Measurements from ENCODE around the gene SPESP1. TPM values are rescaled to one million over a fixed set of nuclear protein-coding genes. Genes with fewer than 3 reads are reported as not detected.
"Not testable (repeated sequence)": the region's sequence is repeated elsewhere in the genome, so short reads cannot be mapped to it uniquely, and the experiment has no call there.

Gene SPESP1
- total RNA-seq, 1 experiment from 2014 or later = 7.9 TPM

DNA sequence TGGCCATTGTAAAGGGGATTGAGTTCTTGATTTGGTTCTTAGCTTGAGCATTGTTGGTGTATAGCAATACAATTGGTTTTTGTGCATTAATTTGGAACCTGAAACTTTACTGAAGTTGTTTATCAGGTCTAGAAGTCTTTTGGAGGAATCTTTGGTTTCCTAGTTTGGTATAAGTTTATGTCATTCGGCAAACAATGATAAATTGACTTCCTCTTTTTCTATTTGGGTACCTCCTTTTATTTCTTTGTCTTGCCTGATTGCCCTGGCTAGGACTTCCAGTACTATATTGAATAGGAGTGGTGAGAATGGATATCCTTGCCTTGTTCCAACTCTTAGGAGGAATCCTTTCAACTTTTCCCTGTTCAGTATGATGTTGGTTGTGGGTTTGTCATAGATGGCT lies 32.1 kb downstream of the SPESP1 start:
- no peak for DNase-seq (ENCODE audit: low read depth)

GRCh38 chr15:68963719-68964118 lies 33.4 kb downstream of the SPESP1 start:
- not testable (repeated sequence) for DNase-seq (ENCODE audit: low read depth)

GRCh38 chr15:68966996-68967395 lies 36.7 kb downstream of the SPESP1 start:
- no peak for DNase-seq (ENCODE audit: low read depth)

- DNase-seq (ENCODE audit: low read depth) = no peak
Measured at GRCh38 chr15:68967948-68968347, 37.6 kb downstream of the SPESP1 start.

DNA sequence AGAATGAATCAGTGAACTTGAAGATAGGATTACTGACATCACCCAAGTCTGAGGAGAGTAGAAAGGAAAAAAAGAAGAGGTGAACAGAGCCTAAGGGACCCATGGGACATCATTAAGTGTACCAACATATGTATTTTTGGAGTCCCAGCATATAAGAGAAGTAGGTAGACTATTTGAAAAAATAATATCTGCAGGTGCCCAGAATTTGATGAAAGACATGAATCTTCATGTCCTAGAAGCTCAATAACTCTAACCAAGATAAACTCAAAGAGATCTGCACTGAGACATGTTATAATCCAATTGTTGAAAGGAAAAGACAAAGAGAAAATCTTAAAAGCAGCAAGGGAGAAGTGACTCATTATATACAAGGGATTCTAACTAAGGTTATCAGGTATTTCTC lies 39.0 kb downstream of the SPESP1 start:
- DNase-seq (ENCODE audit: low read depth) = no peak

DNA sequence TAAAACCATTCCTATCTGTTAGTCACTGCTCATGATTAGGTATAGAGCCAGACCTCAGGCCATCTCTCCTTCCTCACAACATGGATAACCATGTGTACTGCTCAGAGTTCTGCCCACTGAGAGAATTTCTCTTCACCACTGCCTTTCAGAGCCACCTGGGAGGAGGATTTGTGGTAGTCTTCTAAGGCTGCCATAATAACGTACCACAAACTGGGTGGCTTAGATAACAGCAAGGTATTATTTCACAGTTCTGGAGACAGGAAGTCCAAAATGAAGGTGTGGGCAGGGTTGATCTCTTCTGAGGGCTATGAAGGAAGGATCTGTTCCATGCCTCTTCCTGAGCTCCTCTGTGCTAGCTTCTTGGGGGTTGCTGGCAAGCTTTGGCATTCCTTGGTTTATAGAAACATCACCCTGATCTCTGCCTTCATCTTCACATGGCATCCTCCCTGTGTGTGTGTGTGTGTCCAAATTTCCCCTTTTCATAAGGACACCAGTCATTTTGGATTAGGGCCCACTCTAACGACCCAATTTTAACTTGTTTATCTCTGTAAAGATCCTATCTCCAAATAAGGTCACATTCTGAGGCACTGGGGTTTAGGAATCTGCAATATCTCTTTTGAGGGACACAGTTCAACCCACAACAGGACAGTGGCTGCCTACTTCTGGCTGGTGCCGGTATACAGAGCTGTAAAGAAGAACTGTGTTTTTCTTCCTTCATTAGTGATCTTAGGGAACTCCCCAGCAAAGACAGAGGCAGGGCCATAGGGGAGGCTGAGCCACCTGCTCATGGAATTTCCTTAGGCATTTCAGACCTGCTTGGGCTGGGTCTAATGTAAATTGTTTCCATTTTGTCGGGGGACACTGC lies 42.1 kb downstream of the SPESP1 start:
- no peak for DNase-seq (ENCODE audit: low read depth)

GRCh38 chr15:68975651-68976160 lies 45.4 kb downstream of the SPESP1 start:
- DNase-seq (ENCODE audit: low read depth) = not testable (repeated sequence)

GRCh38 chr15:68977426-68977825 lies 47.1 kb downstream of the SPESP1 start:
- DNase-seq (ENCODE audit: low read depth) = not testable (repeated sequence)

DNA sequence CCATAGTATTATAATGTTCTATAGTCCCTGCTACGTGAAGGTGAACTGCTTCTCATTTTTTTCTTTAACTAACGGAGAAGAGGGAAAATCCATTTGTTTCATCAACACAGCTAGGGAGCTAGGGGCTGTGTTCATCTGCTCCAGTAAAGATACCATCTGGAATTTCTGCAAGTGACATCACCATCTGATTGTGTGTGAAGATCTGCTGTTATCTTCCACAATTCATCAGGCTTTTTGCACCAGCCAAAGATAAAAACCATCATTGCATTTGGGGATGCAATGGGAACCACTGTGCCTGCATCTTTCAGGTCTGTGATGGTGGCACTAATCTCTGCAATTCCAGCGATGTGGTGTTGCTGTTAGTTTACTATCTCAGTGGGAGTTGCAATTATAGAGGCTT lies 48.7 kb downstream of the SPESP1 start:
- no peak for DNase-seq (ENCODE audit: low read depth)

- DNase-seq (ENCODE audit: low read depth) = no peak
Measured at GRCh38 chr15:68979816-68980215, 49.5 kb downstream of the SPESP1 start.

DNA sequence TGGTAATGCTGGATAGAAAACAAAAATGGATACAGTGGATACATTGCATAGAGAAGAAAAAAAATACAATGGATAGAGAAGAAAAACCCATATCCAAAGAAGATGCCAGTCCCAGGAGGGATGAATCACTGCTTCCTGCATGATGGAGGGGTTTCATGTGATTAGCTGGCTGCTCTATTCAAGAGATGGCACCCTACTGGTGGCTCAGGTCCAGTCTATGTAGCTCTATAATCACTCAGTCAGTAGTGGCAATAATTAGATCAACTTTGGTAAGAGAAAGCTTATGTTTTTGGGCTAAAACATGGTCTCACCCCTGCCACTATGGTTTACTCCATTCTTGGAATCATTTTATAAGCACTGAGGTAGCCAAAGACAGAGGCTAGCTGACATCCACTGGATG lies 50.5 kb downstream of the SPESP1 start:
- peak; percentile 34 for DNase-seq (ENCODE audit: low read depth)

DNA sequence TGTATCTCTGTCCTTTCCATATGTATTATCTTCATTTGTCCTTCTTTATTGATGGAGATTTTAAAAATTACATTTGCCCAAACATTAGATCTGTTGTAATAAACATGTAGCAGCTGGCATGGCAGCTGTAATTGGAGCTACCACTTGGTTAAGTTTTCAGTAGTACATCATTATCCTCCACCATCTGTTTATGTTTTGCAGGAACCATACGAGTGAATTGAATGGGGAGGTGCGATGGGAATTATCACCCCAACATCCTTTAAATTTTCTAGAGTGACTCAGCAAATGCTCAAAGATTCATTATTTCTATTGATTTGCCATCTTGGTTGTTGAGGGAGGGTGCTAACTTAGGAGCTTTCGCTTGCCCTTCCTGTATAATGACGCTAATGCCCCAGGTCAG lies 51.6 kb downstream of the SPESP1 start:
- no peak for DNase-seq (ENCODE audit: low read depth)

- DNase-seq (ENCODE audit: low read depth) = no peak
Measured at GRCh38 chr15:68982976-68983563, 52.7 kb downstream of the SPESP1 start.

- peak; percentile 23 for DNase-seq (ENCODE audit: low read depth)
Measured at GRCh38 chr15:68983961-68984481, 53.7 kb downstream of the SPESP1 start.

DNA sequence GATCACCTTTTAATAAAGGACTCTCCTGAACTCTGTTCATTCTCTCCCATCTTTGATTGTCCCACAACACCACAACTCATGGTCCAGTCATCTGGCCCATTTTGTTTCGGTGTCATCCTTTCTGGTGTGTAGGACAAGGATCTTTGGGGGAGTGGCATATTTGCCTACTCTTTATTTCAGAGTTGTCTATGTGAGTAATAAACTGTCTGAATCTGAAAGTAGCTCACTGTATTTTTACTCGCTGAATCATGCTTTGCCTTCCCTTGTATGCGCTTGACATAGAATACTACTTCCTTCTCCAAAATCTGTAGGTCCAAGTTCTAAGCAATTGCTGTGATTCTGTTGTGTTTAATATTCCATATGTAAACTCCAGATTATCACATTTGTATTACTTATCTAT lies 54.3 kb downstream of the SPESP1 start:
- no peak for DNase-seq (ENCODE audit: low read depth)

- no peak for DNase-seq (ENCODE audit: low read depth)
Measured at GRCh38 chr15:68985361-68985891, 55.1 kb downstream of the SPESP1 start.

DNA sequence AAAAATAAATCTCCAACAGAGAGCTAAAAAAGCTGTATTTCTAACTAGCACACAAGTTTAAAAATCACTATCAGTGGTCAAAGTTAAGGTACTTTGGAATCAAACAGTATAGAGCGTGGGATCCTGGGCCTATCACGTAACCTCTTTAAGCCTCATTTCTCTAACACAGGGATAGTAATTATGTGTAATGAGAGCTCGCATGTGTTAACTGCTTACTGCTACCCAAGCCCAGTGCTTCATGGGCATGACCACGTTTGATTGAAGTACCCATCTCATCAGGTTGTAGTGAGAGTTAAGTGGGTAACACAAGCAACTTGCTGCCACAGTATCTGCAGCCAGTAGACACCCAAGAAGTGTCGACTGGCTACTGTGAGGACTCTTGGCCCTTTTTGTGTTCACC lies 56.0 kb downstream of the SPESP1 start:
- no peak for DNase-seq (ENCODE audit: low read depth)

DNA sequence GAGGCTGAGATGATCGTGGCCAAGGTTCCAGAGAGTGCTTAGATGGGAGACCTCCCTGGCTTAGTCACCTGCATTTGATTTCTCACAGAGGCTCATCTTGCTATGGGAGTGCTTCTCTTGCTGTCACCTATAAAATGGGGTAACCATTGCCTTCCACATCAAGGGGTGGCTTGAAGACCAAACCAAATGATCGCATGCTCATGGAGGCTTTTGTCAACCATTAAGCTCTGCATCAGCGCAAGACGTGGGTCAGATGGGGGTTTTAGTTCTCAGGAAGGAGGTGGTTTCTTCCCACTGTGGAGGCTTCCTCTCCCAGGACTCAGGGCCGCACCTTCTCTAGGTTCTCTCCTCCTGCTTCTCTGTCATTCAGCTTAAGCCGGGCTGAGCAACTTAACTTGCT lies 56.8 kb downstream of the SPESP1 start:
- no peak for DNase-seq (ENCODE audit: low read depth)

DNA sequence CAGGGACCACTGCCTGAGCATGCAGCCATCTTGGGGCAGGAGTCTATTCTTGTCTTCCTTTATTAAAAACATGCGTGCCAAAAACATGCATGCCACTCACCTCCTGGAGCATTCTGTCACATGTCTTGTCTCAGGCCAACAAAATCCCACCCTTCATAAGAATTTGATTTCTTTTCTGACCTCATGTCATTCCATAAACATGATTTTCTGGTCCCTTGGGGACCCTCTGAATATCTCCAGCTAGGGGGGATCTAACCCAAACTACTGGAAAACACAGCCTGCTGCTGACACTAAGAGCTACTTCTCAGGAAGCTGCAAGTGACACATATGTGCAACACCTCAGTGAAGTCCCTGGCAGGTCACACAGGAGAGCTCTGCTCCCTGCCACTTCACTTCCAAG lies 57.4 kb downstream of the SPESP1 start:
- DNase-seq (ENCODE audit: low read depth) = no peak

- no peak for DNase-seq (ENCODE audit: low read depth)
Measured at GRCh38 chr15:68989541-68990230, 59.4 kb downstream of the SPESP1 start.

- DNase-seq (ENCODE audit: low read depth) = no peak
Measured at GRCh38 chr15:68990231-68990991, 60.1 kb downstream of the SPESP1 start.
